GM19455 (cell line): ENCODE data around the gene SLAMF7.
A peak's percentile ranks its signal among the peaks of the same experiment; 100 is the strongest.

Source experiments
- ATAC-seq: cut with Tn5 transposase; IDR thresholded peaks from one replicate; pipeline ENCODE4 v1.9.1; 2021; ENCODE audit not compliant: unreplicated experiment

SLAMF7 gene

GRCh38 chr1:160744852-160745520, 5.9 kb downstream of the SLAMF7 start:
- no peak for ATAC-seq

GRCh38 chr1:160745551-160745950, 6.5 kb downstream of the SLAMF7 start:
- ATAC-seq = no peak

DNA sequence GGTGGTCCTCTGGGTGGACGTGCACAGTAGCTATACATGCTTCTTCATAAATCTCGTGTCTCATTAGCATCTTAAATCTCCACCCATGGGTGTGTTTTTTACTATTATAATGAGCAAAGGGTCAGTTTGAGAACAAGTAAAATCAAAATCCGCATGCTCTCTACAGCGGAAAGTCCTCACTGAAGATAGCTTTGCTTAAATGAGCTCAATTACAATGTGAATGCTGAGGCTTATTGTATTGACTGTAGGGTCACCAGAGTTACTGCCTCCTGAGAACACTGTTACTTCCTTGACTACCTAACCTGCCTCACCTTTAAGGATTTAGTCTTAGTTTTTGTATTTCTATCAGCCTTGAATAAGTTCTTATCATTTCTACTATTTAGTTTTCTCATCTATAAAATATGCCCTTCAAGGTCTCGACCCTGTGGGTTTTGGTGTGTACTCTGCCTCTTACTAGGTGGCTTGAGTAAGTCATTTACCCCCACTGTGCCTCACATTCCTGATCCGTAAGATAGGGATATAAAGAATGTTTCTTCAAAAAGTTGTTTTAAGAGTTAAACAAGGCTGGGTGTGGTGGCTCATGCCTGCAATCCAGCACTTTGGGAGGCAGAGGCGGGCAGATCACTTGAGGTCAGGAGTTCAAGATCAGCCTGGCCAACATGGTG, 7.9 kb downstream of the SLAMF7 start:
- ATAC-seq = no peak

DNA sequence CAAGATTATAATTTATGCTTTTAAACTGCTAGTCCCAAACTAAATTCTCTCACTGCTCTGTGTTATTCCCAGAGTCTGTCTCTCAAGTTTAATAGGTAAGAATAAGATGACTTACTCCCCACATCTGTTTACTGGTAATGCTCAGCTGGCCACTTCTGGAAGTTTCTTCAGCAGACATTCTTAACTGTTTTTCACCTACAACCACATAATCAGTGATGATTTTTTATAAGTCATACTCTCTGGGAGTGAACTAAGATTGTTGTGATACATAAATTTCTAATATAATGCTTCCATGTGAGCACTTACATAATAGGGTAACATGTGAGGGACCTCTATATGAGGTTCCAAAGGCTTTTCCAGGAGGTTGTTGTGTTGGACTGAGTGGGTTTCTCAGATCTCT, 8.7 kb downstream of the SLAMF7 start:
- no peak for ATAC-seq

GRCh38 chr1:160748181-160748877, 9.3 kb downstream of the SLAMF7 start:
- ATAC-seq = no peak

- no peak for ATAC-seq
Observed at GRCh38 chr1:160748878-160749269, 9.8 kb downstream of the SLAMF7 start.

GRCh38 chr1:160750608-160751007, 11.6 kb downstream of the SLAMF7 start:
- no peak for ATAC-seq

GRCh38 chr1:160752406-160752805, 13.4 kb downstream of the SLAMF7 start:
- ATAC-seq = no peak

DNA sequence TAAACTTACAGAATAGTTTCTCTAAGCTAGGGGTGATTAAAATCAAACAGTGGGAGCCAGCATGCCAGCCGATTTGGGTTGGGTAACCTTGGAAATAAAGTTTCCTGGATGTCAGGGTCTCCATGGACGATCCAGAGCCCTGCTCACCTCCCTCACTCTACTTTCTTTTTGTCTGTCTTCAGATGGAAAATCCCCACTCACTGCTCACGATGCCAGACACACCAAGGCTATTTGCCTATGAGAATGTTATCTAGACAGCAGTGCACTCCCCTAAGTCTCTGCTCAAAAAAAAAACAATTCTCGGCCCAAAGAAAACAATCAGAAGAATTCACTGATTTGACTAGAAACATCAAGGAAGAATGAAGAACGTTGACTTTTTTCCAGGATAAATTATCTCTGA, 13.9 kb downstream of the SLAMF7 start:
- ATAC-seq = no peak

GRCh38 chr1:160753594-160753993, 14.5 kb downstream of the SLAMF7 start:
- no peak for ATAC-seq

DNA sequence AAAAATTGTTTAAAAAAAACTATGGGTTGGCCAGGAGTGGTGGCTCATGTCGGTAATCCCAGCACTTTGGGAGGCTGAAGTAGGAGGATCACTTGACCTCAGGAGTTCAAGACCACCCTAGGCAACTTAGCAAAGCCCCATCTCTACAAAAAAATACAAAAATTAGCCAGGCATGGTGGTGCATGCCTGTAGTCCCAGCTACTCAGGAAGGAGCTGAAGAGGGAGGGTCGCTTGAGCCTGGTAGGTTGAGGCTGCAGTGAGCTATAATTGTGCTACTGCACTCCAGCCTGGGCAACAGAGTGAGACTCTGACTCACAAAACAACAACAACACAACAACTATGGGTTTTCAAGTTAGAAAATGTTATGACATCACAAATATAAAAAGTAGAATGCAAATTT, 16.4 kb downstream of the SLAMF7 start:
- ATAC-seq = no peak

DNA sequence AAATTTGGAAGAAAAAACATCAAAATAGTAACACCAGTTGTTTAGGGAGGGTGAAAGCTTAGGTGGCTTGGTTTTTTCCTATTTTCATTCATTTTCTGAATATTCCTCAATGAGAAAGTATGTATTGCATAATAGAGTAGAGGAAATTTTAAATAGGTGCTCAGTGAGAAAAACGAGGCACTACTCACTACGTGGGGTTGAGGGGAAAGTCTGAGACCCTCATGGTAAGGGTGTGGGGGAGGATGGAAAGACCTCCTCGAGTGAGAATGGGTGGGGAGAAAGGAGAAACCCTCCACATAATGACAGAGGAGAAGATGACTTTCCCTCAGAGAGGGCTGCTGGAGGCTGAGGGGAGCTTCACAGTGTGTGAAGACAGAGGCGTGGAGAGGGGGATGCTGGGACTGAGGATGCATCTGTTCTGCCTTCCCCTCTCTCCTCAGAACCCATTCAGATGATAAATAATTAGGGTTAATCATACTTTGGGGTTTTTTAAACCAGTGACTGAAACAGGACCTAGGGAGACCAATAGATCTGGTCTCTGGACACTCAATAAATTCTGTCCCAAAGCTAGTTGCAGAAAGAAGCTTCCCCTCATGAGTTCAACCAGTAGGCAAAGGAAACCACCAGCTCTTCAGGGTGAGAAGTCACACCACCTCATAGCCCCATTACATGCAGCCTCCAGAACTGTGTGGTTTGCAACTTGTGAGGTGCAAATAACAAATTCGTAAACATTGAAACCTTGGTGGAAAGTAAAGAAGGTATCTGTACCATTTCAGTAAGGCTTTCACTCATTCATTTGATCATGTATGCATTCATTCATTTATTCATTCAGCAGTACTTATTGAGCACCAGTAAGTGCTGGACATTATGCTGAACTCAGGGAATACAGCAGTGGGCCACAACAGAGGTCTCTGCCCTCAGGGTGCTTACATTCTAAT, 17.1 kb downstream of the SLAMF7 start:
- ATAC-seq = no peak

DNA sequence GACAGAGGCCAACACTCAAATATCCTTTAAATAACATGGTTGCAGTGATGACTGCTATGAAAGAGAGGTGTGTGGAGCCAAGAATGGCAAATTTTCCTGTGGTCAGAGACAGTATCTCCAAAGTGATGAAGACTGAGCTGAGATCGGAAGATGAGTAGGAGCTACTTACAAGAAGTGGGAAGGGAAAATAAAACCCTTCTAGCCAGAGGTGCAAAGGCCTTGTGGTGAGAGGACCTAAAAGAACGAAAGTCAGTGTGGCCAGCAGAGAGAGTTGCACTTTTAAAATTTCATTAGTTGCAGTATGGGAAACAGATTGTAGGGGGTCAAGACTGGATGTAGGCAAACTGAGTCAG, 17.8 kb downstream of the SLAMF7 start:
- no peak for ATAC-seq

DNA sequence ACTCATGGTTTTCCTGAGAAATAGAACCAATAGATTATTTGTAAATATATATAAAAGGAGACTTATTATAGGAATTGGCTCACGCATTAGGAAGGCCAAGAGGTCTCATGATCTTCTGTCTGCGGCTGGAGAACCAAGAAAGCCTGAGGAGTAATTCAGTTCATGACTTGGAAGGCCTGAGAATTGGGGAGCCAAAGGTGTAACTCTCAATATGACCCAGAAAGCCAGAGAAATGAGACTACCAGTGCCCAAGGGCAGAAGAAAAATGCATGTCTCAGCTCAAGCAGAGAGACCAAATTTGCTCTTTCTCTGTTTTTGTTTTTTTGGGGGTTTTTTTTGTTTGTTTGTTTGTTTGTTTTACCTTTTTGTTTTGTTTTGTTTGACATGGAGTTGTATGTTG, 19.5 kb downstream of the SLAMF7 start:
- ATAC-seq = no peak

- ATAC-seq = no peak
Observed at GRCh38 chr1:160759740-160760139, 20.7 kb downstream of the SLAMF7 start.

GRCh38 chr1:160761046-160761445, 22.0 kb downstream of the SLAMF7 start:
- no peak for ATAC-seq

- no peak for ATAC-seq
Observed at GRCh38 chr1:160761886-160762285, 22.8 kb downstream of the SLAMF7 start.

GRCh38 chr1:160763993-160764392, 24.9 kb downstream of the SLAMF7 start:
- ATAC-seq = no peak

DNA sequence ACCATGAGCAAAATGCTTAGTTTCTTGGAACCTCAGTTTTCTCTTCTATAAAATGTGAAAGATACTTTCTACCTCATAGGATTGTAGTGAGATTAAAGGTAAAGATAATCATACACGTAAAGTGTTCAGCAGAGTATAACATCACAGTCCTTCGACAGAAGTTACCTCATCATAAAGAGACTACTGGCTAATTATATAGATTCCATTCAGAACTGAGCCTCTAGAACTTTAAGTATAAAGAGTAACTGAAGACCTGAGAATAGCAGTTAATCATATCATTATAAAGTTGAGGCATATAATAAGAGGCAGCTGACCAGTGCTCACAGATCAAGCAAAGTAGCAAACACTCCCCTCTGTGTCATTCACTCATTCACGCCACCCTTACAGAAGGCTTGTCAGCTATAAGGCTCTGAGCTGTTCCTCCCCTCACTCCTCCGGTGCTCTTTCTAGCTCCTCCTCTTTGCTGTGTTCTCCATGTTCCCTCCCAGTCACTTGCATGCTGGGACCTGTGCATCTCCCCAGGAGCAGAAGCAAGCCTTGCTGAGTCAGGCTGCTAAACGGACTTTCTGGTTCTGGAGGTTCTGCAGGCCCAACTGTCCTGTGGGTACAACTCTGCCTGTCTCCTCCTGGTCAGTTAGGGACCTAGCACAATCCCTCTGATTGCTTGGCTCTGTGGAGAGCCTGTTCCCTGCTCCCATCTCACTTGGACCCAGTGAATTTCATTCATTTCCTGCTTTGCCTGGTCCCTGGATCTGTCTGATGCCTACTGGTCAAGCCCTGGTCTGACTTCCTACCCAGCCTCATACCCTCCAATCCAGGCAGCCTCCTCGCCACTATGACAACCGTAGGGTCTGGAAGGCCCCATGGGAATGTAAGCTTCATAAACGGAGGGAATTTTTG, 28.6 kb downstream of the SLAMF7 start:
- peak; percentile 71 for ATAC-seq

- peak; percentile 70 for ATAC-seq
Observed at GRCh38 chr1:160768295-160768657, 29.2 kb downstream of the SLAMF7 start.
